Measurements from ENCODE around the gene LAMB3.

DNA sequence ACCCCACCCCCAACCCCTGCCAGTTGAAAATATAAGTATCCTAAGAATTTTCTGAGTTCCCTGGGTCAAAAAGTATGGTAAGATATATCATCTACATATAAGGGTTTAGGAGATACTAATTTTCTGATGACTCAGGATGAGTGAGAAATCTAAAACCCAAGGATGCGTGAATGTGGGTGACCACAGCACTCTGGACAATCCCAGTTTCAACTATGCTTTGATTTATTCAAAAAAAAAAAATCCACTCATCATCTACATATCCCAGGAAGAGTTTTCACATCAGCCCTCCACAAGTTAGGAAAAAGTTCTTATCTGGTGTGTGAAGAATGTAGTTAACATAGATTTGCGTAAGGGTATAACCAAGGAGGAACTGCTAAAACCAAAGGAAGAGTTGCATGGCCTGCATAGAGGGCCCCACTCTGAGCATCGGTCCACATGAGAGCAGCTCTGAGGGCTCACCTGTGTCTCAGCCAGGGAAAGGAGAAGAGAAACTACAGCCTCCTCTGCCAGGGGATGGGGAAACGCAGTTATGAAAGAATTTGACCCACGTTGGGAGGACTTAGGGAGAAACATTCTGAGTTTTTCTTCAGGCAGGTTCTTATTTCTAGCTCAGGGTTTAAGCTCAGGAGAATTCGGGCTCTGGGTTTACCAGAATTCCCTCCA is 18.8 kb downstream of the LAMB3 start:
- TF ChIP-seq GATA3 (IDR thresholded peaks at IDR 0.05; ENCODE audit: low read depth, low read length) (no peak), GATA2 (IDR thresholded peaks at IDR 0.05; ENCODE audit: low read depth, low read length) (no peak)

All from SH-SY5Y (cell line).